ENCODE results near the gene TNFRSF12A. TPM values are rescaled to one million over a fixed set of nuclear protein-coding genes. Genes with fewer than 3 reads are reported as not detected.

TNFRSF12A gene
- polyA plus RNA-seq, 1 donor (not counting 4 experiments of a cell fraction or from before 2014, with no cell fraction given) = 147 TPM

GRCh38 chr16:3038896-3039295, 18.7 kb downstream of the TNFRSF12A start:
- H3K9ac ChIP-seq (ENCODE audit: control insufficient read depth, extremely low read depth, insufficient read depth, low read length) = no peak overlapping the region
- no peaks in the 10 kb centered on the region for H3K9me1 ChIP-seq (ENCODE audit: control insufficient read depth, extremely low read depth, insufficient read depth, low read length)
- FAIRE-seq = no peak
- H3K79me2 ChIP-seq (ENCODE audit: control insufficient read depth, insufficient read depth, low read length) = no peaks in the 10 kb centered on the region
- no peak for DNase-seq (ENCODE audit: low read depth, low spot score)
- no peaks in the 10 kb centered on the region for H4K20me1 ChIP-seq (ENCODE audit: control insufficient read depth, extremely low read depth, insufficient read depth, low read length)
- no peak overlapping the region for H3K27ac ChIP-seq (ENCODE audit: control insufficient read depth, insufficient read depth, low read length)
- TF ChIP-seq CTCF (optimal IDR thresholded peaks at IDR 0.05 in 1 of 3, IDR thresholded peaks at IDR 0.05 in 1 of 3, conservative IDR thresholded peaks at IDR 0.05 in 1 of 3; ENCODE audit: extremely low read depth in 1 of 3, insufficient read depth in 2 of 3, low read length in 3 of 3) = no peak
- TF ChIP-seq EZH2 (IDR thresholded peaks at IDR 0.05; ENCODE audit: low read length) = no peak
- no peak overlapping the region for H2AFZ ChIP-seq (ENCODE audit: control insufficient read depth, low read length)
- peaks cover 37% of the 10 kb centered on the region for H3K27me3 ChIP-seq (ENCODE audit: control insufficient read depth, extremely low read depth, insufficient read depth, low read length)
- H3K4me1 ChIP-seq (ENCODE audit: control insufficient read depth, extremely low read depth, insufficient read depth, low read length) = peaks cover 6% of the 10 kb centered on the region
- dilution Hi-C loops (cut with MboI; ENCODE audit: extremely low pct_ligation_motif_present, low sequenced_read_pairs) = no loop called here
- H3K4me2 ChIP-seq (ENCODE audit: control insufficient read depth, extremely low read depth, insufficient read depth, low read depth, low read length) = no peak overlapping the region
- H3K4me3 ChIP-seq (ENCODE audit: control insufficient read depth in 2 of 3, extremely low read depth in 1 of 3, insufficient read depth in 2 of 3, low read depth in 1 of 3, low read length in 3 of 3) = no peak overlapping the region
- H3K36me3 ChIP-seq (ENCODE audit: control insufficient read depth in 2 of 2, extremely low read depth in 1 of 2, insufficient read depth in 2 of 2, low read length in 2 of 2) = no peaks in the 10 kb centered on the region
- H3K9me3 ChIP-seq (ENCODE audit: control insufficient read depth, low read depth, low read length) = no peaks in the 10 kb centered on the region

GRCh38 chr16:3042376-3042775, 22.2 kb downstream of the TNFRSF12A start:
- Histone ChIP-seq H3K4me2 (ENCODE audit: control insufficient read depth, extremely low read depth, insufficient read depth, low read depth, low read length) (no peak overlapping the region), H3K36me3 (ENCODE audit: control insufficient read depth in 2 of 2, extremely low read depth in 1 of 2, insufficient read depth in 2 of 2, low read length in 2 of 2) (no peaks in the 10 kb centered on the region), H3K27ac (ENCODE audit: control insufficient read depth, insufficient read depth, low read length) (no peak overlapping the region), H2AFZ (ENCODE audit: control insufficient read depth, low read length) (no peak overlapping the region), H3K79me2 (ENCODE audit: control insufficient read depth, insufficient read depth, low read length) (no peaks in the 10 kb centered on the region), H3K4me3 (ENCODE audit: control insufficient read depth in 2 of 3, extremely low read depth in 1 of 3, insufficient read depth in 2 of 3, low read depth in 1 of 3, low read length in 3 of 3) (no peak overlapping the region), H3K9ac (ENCODE audit: control insufficient read depth, extremely low read depth, insufficient read depth, low read length) (no peak overlapping the region), H3K9me1 (ENCODE audit: control insufficient read depth, extremely low read depth, insufficient read depth, low read length) (no peaks in the 10 kb centered on the region), H4K20me1 (ENCODE audit: control insufficient read depth, extremely low read depth, insufficient read depth, low read length) (no peaks in the 10 kb centered on the region), H3K4me1 (ENCODE audit: control insufficient read depth, extremely low read depth, insufficient read depth, low read length) (peaks cover 6% of the 10 kb centered on the region), H3K27me3 (ENCODE audit: control insufficient read depth, extremely low read depth, insufficient read depth, low read length) (peaks cover 44% of the 10 kb centered on the region), H3K9me3 (ENCODE audit: control insufficient read depth, low read depth, low read length) (no peaks in the 10 kb centered on the region)
- no peak for DNase-seq (ENCODE audit: low read depth, low spot score)
- dilution Hi-C loops (cut with MboI; ENCODE audit: extremely low pct_ligation_motif_present, low sequenced_read_pairs) = no loop called here
- FAIRE-seq = no peak
- no peak for TF ChIP-seq EZH2 (IDR thresholded peaks at IDR 0.05; ENCODE audit: low read length)
- no peak for TF ChIP-seq CTCF (optimal IDR thresholded peaks at IDR 0.05 in 1 of 3, IDR thresholded peaks at IDR 0.05 in 1 of 3, conservative IDR thresholded peaks at IDR 0.05 in 1 of 3; ENCODE audit: extremely low read depth in 1 of 3, insufficient read depth in 2 of 3, low read length in 3 of 3)
